DMS53 (cell line): ENCODE data around the gene SUGCT.

ENCODE experiments used
- DNase-seq: peaks from one replicate; lab custom pipeline; 2025; lab: John Stamatoyannopoulos, UW

SUGCT gene

GRCh38 chr7:40784176-40784575, 649.4 kb downstream of the SUGCT start:
- peak; percentile 18 for DNase-seq

DNA sequence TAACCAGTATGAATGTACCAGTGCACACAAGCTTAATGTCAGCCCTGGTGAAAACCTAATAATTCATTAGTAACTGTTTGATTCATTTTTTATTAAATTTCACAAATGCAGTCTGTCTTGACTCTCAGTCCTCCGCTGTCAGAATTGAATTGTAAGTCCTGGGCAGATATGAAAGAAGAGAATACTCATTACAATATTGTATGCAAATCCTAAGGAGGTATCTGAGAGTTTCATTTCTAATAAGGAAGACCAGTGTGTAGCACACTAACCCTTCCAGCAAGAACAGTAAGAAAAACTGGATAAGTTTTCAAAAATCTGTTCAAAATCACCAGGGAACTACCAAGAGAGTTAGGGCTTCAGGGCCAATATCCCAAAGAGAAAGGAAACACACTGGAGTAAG, 652.1 kb downstream of the SUGCT start:
- no peak for DNase-seq

- no peak for DNase-seq
Observed at GRCh38 chr7:40793132-40793531, 658.3 kb downstream of the SUGCT start.

- no peak for DNase-seq
Observed at GRCh38 chr7:40795607-40796006, 660.8 kb downstream of the SUGCT start.

- no peak for DNase-seq
Observed at GRCh38 chr7:40796723-40797122, 661.9 kb downstream of the SUGCT start.

DNA sequence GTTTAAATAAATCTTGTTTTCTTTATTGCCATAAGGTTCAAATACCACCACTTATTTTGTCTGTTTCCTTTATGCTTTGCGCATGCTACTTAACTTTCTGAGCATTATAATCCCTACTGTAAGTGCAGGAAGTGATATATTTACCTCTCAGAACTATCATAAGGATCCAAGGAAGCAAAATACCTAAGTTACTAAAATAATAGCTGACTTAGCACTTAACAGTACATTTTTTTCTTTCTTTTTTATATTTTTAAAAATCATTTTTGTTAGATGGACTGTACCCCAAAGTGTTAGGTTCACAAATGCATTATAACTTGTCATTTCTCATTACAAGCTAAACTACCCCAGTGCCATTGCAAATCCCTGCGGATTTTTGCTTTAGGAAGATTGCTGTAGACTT, 663.8 kb downstream of the SUGCT start:
- DNase-seq: no peak

GRCh38 chr7:40799493-40800403, 664.9 kb downstream of the SUGCT start:
- no peak for DNase-seq

- peak; percentile 45 for DNase-seq
Observed at GRCh38 chr7:40800771-40801170, 666.0 kb downstream of the SUGCT start.

DNA sequence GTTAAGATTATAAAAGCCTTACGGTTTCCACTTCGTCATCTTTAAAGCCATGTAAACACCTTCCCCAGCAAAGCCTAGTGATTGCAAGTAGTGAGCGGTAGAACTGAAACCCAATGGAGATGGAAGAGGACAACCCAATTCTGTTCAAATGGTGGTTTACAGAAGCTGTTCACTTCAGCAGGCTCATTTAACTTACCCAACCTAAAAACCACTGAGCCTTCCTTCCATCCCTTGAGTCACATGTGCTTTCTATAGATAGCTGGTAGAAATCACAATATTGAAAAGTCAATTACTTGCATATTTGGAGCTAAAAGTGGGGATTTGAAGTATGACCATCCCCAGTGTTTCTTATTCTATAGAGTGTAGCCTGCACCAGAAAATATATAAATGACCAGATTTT, 667.7 kb downstream of the SUGCT start:
- DNase-seq: no peak

DNA sequence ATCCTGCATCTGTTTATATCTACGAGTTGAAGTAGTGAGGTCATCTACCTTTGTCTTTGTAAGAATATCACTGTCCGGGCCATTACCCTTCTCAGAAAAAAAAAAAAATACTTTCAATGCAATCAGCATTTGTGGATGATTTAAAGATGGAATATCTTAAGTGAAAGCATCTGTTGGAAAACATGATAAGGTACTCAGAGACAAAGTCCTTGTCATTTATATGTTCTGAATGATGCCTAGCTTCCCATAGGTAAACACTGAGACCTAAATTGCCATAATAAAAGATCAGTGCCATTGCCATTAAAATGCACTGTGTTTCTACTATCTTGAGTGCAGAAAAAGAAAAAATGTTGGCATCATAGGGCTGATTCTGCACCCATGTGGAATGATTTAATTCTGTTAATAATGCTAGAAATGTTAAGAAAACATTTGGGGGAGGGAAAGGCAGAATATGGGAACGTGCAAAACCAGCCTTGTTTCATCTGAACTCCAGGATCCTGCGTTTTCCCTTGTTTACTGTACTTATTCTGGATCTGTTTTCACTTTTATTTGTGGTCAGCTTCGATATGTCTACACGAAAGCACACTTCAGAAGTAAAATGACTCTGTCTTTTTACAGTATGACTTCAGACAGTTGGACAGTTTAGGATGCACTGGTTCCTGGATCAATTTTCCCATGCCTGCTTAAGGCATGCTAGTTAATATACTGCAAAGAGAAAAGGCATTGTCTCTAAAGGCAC, 669.8 kb downstream of the SUGCT start:
- DNase-seq: no peak

DNA sequence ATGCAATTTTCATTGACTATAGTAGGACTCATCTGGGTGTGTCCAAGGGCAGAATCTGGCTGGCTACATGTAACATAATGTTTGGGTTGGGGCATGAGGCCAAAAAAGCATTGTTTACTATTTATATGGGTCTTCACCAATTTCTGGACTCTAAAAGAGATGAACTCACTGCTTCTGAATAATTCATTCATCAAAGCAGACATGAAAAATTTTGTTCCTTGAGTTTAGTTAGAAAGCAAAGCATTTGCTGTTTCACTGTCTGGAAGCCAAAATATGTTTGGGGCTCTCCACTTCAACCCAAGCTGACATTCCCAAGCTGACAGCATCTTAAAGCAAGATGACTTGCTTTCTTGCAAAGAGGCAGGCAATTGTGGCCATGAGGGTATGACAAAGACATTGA, 670.6 kb downstream of the SUGCT start:
- no peak for DNase-seq

GRCh38 chr7:40808378-40808942, 673.7 kb downstream of the SUGCT start:
- DNase-seq: no peak

DNA sequence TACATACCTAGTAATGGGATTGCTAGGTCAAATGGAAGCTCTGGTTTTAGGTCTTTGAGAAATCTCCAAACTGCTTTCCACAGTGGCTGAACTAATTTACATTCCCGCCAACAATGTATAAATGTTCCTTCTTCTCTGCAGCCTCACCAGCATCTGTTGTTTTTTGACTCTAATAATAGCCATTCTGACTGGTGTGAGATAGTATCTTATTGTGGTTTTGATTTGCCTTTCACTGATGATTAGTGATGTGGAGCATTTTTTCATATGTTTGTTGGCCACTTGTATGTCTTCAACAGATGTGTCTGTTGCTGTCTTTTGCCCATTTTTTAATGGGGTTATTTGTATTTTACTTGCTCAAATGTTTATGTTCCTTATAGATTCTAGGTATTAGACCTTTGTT, 675.5 kb downstream of the SUGCT start:
- no peak for DNase-seq

DNA sequence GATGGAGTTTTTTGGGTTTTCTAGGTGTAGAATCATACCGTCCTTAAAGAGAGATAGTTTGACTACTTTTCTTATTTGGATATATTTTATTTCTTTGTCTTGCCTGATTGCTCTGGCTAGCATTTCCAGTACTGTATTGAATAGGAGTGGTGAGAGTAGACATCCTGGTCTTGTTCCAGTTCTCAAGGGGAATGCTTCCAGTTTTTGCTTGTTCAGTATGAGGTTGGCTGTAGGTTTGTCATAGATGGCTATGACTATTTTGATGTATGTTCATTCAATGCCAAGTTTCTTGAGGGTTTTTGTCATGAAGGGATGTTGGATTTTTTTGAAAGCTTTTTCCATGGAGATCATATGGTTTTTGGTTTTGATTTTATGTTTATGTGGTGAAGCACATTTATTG, 676.9 kb downstream of the SUGCT start:
- no peak for DNase-seq

DNA sequence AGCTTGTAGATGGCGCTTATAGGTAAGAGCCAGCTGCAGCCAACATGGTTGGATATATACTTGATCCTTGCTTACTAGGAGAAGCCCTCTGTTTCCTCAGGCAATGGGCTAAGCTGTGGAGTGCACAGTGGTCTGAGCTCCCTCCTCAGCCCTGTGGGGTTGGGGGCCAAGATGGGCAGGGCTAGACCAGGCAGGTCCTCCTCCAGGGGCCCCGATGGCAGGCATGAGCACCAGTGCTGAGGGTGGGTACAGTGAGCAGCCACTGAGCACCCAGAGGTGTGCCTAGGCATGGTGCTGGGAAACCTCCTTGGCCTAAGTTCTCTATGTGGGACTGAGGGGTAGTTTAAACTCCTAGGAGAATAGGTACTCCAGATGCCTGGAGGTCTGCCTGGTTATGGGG, 680.2 kb downstream of the SUGCT start:
- DNase-seq: no peak

GRCh38 chr7:40815512-40815911, 680.7 kb downstream of the SUGCT start:
- no peak for DNase-seq

GRCh38 chr7:40822861-40823260, 688.1 kb downstream of the SUGCT start:
- DNase-seq: peak; percentile 33

DNA sequence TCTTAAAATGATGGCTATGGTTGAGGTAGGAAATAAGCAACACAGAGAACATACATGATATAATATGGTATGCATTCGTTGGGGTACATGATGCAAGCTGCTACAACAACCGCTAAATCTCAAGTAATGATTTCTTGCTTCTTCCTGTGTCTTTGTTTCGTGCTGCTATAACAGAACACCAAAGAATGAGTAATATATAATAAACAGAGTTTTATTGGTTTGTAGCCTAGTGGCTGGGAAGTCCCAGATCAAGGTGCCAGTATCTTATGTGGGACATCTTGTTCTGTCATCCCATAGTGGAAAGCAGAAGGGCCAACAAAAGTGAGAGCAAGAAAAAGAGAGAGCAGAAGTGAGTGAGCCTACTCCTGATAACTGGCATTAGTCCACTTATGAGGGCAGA, 689.7 kb downstream of the SUGCT start:
- DNase-seq: no peak

- no peak for DNase-seq
Observed at GRCh38 chr7:40826411-40827221, 691.8 kb downstream of the SUGCT start.

DNA sequence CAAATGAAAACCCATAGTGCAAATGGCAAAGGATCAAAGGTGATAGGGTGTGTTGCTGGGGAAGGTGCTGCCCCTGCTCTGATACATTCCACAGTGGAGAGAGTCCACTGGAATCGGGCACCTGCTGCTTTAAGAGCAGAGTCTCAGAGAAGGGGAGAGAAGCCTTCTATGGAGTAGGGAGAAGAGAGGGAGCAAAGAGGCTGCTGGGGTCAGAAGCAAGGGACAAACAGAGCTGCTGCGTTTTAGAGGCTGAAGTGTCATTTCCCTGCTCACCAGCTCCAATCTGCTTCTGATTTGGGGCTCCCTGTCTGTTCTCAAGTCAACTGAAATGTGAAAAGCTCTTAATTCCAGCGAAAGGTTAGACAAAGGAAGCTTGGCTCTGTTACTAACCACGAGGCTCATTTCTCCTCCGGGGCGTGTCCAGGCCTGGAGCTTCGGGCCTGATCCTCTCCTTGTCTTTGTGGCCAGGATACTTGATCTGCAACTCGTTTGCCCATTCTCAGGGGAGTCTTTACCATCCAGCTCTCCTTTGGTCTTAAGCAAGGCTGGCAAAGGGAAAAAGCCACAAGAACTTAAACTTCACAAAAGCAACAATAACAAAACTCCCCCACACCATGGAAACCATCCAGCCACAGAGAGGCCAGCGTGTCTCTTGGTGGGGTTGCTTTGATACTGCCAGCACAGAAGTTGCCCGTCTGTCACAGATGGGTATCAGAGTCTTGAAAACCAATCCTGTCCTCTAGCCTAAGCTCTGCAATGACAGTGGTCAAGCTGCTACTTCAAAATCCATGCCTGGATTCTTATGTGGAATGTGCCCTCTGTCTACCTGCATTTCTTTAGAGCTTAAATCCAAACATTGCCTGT, 692.6 kb downstream of the SUGCT start:
- DNase-seq: no peak
